ENCODE results near the gene CTNNBL1.

DNA sequence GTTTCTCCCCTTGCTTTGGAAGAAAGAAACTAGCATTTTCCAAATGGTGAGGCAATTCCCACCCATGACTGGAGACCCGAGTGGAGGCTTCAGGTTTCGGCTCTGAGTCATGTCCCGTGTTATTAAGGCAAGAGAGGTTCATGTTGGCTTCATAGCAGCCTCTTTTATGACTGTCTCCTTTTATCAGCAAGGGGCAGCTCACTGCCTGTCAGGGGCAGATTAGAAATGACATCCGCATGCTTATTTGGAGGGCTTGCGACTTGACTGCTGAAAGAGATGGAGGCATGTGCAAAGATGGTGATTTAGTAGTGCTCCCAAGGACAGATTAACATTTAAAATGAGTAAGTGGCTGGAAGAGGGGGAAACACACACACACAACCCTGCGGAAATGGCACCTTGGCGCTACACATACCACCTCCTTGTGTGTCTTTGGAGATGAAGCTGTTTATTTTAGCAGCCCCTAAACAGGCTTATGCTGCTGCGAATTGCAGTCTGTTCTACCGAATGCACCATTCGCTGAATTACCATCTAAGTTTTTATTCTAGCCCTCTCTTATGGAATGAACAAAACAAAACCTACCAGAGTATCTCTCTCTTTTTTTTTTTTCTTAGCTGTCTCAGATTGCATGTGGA is 157.0 kb downstream of the CTNNBL1 start:
- no peak for TF ChIP-seq POLR2AphosphoS5 (IDR thresholded peaks at IDR 0.05; ENCODE audit: borderline replicate concordance, low read depth, low read length)
- no peak for TF ChIP-seq EZH2 (IDR thresholded peaks at IDR 0.05)
- no peak for TF ChIP-seq FOXP2 (optimal IDR thresholded peaks at IDR 0.05; ENCODE audit: control extremely low read depth, extremely low read length, insufficient read depth)
